T-cell (primary cell): Measurements from ENCODE around the gene PARP2. TPM values are rescaled to one million over a fixed set of nuclear protein-coding genes. Genes with fewer than 3 reads are reported as not detected.
A peak's percentile ranks its signal among the peaks of the same experiment; 100 is the strongest.

Experiments
- ATAC-seq, 4 experiments: fragments of 200-7000 bp in 3 of 4; fragments of 150-1000 bp in 1 of 4; cut with Tn5 transposase; replicated peaks in 1 of 4; 1 replicate in 3 of 4; 2 replicates in 1 of 4; pipeline ENCODE4 v1.10.0; 2021; ENCODE audit warnings: moderate library complexity in 3 of 4, mild to moderate bottlenecking in 2 of 4, moderate number of reproducible peaks in 1 of 4
- CTCF ChIA-PET, 2 donors: fragments of 300-600 bp; sonication (Branson Sonifier 250); formaldehyde crosslinking; loops; one replicate each; lab custom pipeline; 2022; ENCODE audit warnings: antibody characterized with exemption in 2 of 2; lab: Charles Lee
- POLR2A ChIA-PET, 2 donors: fragments of 300-600 bp; sonication (Branson Sonifier 250); formaldehyde crosslinking; loops; one replicate each; lab custom pipeline; 2022; ENCODE audit warnings: antibody characterized with exemption in 2 of 2; lab: Charles Lee
- DNase-seq, 35 experiments: peaks; one replicate each; pipeline versions ENCODE4 v3.0.0 to v3.0.0-alpha.2; 2013 to 2023
- H3K27ac ChIP-seq: one replicate; pipeline ENCODE4 v1.5.1; 2013; ENCODE audit warnings: low read length
- H3K27me3 ChIP-seq, 2 experiments: replicated peaks in 1 of 2; 1 replicate in 1 of 2; 2 replicates in 1 of 2; pipeline versions ENCODE4 v1.6.1 to v1.7.0; 2013; ENCODE audit warnings: low read length in 1 of 2, mixed read lengths in 1 of 2; ENCODE audit not compliant: control insufficient read depth in 2 of 2, insufficient read depth in 2 of 2; ENCODE audit errors: extremely low read depth in 1 of 2
- H3K36me3 ChIP-seq, 2 donors: 1 replicate in 1 of 2; 2 replicates in 1 of 2; pipeline versions ENCODE4 v1.6.1 to v1.7.0; 2013; ENCODE audit warnings: low read length in 1 of 2; ENCODE audit not compliant: control insufficient read depth in 2 of 2, insufficient read depth in 1 of 2; ENCODE audit errors: extremely low read depth in 1 of 2
- H3K4me1 ChIP-seq, 2 experiments: 1 replicate in 1 of 2; 2 replicates in 1 of 2; pipeline versions ENCODE4 v1.6.1 to v1.7.0; 2013; ENCODE audit warnings: low read length in 2 of 2, mixed read lengths in 1 of 2; ENCODE audit not compliant: insufficient read depth in 2 of 2, control insufficient read depth in 1 of 2; ENCODE audit errors: extremely low read depth in 1 of 2
- H3K4me3 ChIP-seq, 2 donors: 1 replicate in 1 of 2; 2 replicates in 1 of 2; pipeline versions ENCODE4 v1.5.1 to v1.7.0; 2013; ENCODE audit warnings: mild to moderate bottlenecking in 2 of 2, low read length in 1 of 2, moderate library complexity in 1 of 2; ENCODE audit not compliant: control insufficient read depth in 1 of 2; ENCODE audit errors: extremely low read depth in 1 of 2
- H3K9me3 ChIP-seq: 2 replicates; pipeline ENCODE4 v1.7.0; 2013
- H3K27ac Mint-ChIP-seq, 2 donors: one replicate each; pipeline ENCODE4 v1.8.0; 2020 to 2021; ENCODE audit warnings: mild to moderate bottlenecking in 2 of 2, mixed read lengths in 2 of 2
- H3K27me3 Mint-ChIP-seq, 2 donors: one replicate each; pipeline ENCODE4 v1.8.0; 2021 to 2022; ENCODE audit warnings: mixed read lengths in 2 of 2
- H3K36me3 Mint-ChIP-seq: one replicate; pipeline ENCODE4 v1.8.0; 2021; ENCODE audit warnings: mixed read lengths
- H3K4me1 Mint-ChIP-seq, 3 donors: one replicate each; pipeline ENCODE4 v1.8.0; 2020 to 2022; ENCODE audit warnings: mixed read lengths in 3 of 3, mild to moderate bottlenecking in 1 of 3
- H3K4me3 Mint-ChIP-seq, 3 donors: one replicate each; pipeline ENCODE4 v1.8.0; 2020 to 2022; ENCODE audit warnings: mild to moderate bottlenecking in 3 of 3, mixed read lengths in 3 of 3, moderate library complexity in 3 of 3
- H3K9me3 Mint-ChIP-seq, 3 donors: one replicate each; pipeline ENCODE4 v1.8.0; 2020 to 2022; ENCODE audit warnings: mixed read lengths in 3 of 3
- WGBS: methylation state at CpG from one replicate; pipeline ENCODE4 v1.1.5; 2013; ENCODE audit warnings: missing lambda C conversion rate; ENCODE audit not compliant: insufficient coverage; 5-methylcytosine and 5-hydroxymethylcytosine counted together
- total RNA-seq, 35 experiments: library from RNA in 6 of 35; stranded (reverse) in 6 of 35; fragments of 120-200 nt in 1 of 35; gene quantifications; one replicate each; pipeline versions ENCODE4 v1.2.1 to v1.2.4 and lab custom pipeline; 2013 to 2026

PARP2 gene
- total RNA-seq, 5 donors from 2014 or later (not counting 1 experiment from before 2014, with no cell fraction given): 14.6 to 21.8 (median 15.8) TPM

DNA sequence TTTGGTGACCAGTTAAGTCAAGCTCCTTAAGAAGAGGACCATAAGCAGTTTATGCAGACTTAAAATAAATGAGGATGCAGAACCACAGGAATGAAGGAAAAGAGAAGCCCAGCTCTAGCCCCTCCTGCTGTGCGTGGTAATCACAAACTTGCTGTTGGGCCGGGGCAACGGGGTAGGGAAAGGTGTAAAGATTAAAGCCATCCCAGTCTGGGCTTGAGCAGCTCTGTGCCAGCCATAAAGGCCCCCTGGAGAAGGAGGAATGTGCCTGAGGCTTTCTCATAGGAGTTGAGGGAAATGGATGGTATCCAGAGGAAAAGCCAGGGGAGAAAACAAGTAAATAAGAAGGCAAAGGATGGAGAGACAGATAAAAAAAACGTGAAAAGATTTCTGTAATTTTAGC, 44.7 kb downstream of the PARP2 start:
- Histone ChIP-seq H3K4me3 (no peak overlapping the region), H3K27ac (no peak overlapping the region), H3K27me3 (no peaks in the 10 kb centered on the region), H3K36me3 (peaks cover 13 to 91% of the 10 kb centered on the region in 2 donors), H3K9me3 (no peaks in the 10 kb centered on the region), H3K4me1 (no peaks in the 10 kb centered on the region)
- H3K9me3 Mint-ChIP-seq: no peaks in the 10 kb centered on the region
- 95% methylated on average over 3 of the region's 4 CpGs for WGBS
- ChIA-PET POLR2A (interaction anchor here in 1 of 2 donors (0.5 kb wide), 1 partner anchor 100 kb away, joined by 3 read pairs; no protein-coding TSS in a partner anchor), CTCF (interaction anchor here in 1 of 2 donors (0.6 kb wide), 1 partner anchor 42 kb away, joined by 9 read pairs; no protein-coding TSS in a partner anchor)
- no peak overlapping the region for H3K27ac Mint-ChIP-seq
- peaks cover 67% of the 10 kb centered on the region for H3K36me3 Mint-ChIP-seq
- H3K27me3 Mint-ChIP-seq: no peaks in the 10 kb centered on the region
- H3K4me1 Mint-ChIP-seq: no peaks in the 10 kb centered on the region
- ATAC-seq: no peak
- H3K4me3 Mint-ChIP-seq: no peak overlapping the region
- no peak for DNase-seq

DNA sequence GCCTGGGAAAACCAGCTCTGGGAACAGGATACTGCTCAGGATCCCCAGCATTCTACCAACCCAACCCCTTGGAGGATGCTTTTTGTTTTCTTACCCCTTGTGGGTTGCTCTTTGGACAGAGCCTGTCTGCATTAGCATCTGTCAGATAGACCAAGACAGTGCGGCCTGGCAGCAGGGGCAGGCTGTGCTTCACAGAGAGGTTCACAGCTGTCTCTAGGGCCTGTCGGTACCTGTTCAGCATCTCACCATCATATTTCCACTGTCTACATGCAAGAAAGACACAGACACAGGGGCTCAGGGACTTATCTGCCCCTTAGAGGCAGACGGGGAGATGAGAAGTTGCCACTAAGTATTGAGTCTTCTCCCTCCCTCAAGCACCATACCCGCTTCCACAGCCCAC, 48.1 kb downstream of the PARP2 start:
- Histone ChIP-seq H3K4me1 (no peaks in the 10 kb centered on the region), H3K27ac (no peak overlapping the region), H3K9me3 (no peaks in the 10 kb centered on the region), H3K4me3 (no peak overlapping the region), H3K27me3 (no peaks in the 10 kb centered on the region), H3K36me3 (peaks cover under 1 to 87% of the 10 kb centered on the region in 2 donors)
- ChIA-PET CTCF (no interaction called here), POLR2A (interaction anchor here in 1 of 2 donors (0.5 kb wide), 1 partner anchor 469 kb away, joined by 5 read pairs; no protein-coding TSS in a partner anchor)
- Mint-ChIP-seq H3K27me3 (no peaks in the 10 kb centered on the region), H3K9me3 (no peaks in the 10 kb centered on the region), H3K4me3 (no peak overlapping the region), H3K36me3 (peaks cover 57% of the 10 kb centered on the region), H3K4me1 (no peaks in the 10 kb centered on the region), H3K27ac (no peak overlapping the region)
- WGBS: 100% methylated on average over 1 of the region's 4 CpGs
- DNase-seq (no peak), ATAC-seq (no peak)

DNA sequence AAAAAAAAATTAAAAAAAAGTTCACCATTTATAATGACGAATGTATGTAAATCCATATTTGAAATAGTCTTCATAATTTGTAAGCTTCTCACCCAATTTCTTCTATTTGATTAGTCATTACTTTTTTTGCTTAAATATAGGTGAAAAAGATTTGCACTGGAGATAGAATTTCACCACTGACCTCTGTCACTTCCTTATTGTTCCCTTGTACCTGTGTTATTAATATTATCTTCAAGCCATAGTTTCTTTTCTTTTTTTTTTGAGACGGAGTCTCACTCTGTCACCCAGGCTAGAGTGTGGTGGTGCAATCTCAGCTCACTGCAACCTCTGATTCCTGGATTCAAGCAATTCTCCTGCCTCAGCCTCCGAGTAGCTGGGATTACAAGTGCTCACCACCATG, 54.1 kb downstream of the PARP2 start:
- DNase-seq (no peak), ATAC-seq (no peak)
- Mint-ChIP-seq H3K27me3 (no peaks in the 10 kb centered on the region), H3K4me3 (no peak overlapping the region), H3K36me3 (peaks cover 50% of the 10 kb centered on the region), H3K9me3 (no peaks in the 10 kb centered on the region), H3K4me1 (peaks cover 0 to 18% (median 16%) of the 10 kb centered on the region in 3 donors), H3K27ac (no peak overlapping the region)
- Histone ChIP-seq H3K27ac (no peak overlapping the region), H3K27me3 (no peaks in the 10 kb centered on the region), H3K9me3 (no peaks in the 10 kb centered on the region), H3K4me1 (no peaks in the 10 kb centered on the region), H3K36me3 (peaks cover 16 to 76% of the 10 kb centered on the region in 2 donors), H3K4me3 (no peak overlapping the region)
- CTCF ChIA-PET: no interaction called here
- POLR2A ChIA-PET: no interaction called here
- WGBS: 100% methylated on average over 1 of the region's 3 CpGs

DNA sequence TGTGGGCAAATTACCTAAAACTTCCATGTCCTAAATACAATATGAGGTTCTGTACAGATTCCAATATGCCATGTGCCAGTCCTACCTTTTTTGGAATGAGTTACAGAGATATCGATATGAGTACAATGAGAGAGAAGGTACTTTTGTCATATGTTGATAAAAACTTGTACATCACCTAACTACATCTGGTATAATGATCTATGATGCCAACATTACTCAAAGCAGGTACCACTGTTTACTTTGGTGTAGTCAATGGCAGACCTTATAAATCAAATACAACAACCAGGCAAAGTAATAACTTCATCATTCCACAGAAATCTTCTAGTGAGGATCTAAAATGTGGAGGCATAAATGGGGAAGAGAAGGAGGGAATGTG, 57.1 kb downstream of the PARP2 start:
- DNase-seq (no peak), ATAC-seq (no peak)
- peaks cover 6 to 24% (median 21%) of the 10 kb centered on the region in 3 donors for H3K4me1 Mint-ChIP-seq
- CTCF ChIA-PET: interaction anchor here in 1 of 2 donors (0.9 kb wide), 1 partner anchor 10 kb away, joined by 4 read pairs; no protein-coding TSS in a partner anchor
- POLR2A ChIA-PET: no interaction called here
- peaks cover 0 to 4% of the 10 kb centered on the region in 2 experiments for H3K4me1 ChIP-seq
- H3K4me3 Mint-ChIP-seq: peak overlapping the region in 2 of 3 donors; percentile 37 to 64
- no peak overlapping the region for H3K4me3 ChIP-seq
- no peaks in the 10 kb centered on the region for H3K27me3 ChIP-seq
- no CpG with 5 or more reads among the region's 1 CpG for WGBS
- peaks cover 65% of the 10 kb centered on the region for H3K36me3 Mint-ChIP-seq
- H3K9me3 Mint-ChIP-seq: no peaks in the 10 kb centered on the region
- H3K27ac Mint-ChIP-seq: peak overlapping the region; percentile 73 to 85
- H3K9me3 ChIP-seq: no peaks in the 10 kb centered on the region
- peaks cover 25 to 79% of the 10 kb centered on the region in 2 donors for H3K36me3 ChIP-seq
- H3K27me3 Mint-ChIP-seq: no peaks in the 10 kb centered on the region
- no peak overlapping the region for H3K27ac ChIP-seq

DNA sequence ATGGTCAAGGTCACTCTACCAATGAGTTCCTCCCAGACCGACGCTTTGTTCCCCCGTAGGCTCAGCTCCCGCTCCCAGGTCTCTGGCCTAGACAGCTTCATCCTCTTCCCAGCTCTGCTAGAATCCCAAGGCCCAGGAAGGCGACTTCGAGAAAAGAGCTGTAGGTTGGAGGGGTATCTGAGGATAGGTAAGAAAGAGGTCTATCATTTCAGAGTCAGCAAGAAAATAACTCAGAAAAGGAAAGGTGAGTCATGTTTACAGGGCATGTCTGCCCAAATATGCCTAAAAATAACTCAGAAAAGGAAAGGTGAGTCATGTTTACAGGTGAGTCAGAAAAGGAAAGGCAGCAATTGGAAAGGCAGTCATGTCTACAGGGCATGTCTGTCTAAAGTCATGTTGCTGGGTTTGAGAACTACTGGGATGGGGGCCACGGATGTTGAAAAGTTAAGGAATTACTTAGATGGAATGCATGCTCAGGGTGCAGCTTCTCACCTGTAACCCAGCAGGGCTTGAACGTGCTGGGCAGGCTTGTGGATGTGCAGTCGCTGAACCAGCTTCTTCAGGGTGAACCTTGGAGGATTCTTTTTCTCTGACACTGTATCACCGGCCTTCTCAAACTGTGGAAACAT, 57.6 kb downstream of the PARP2 start:
- Histone ChIP-seq H3K9me3 (no peaks in the 10 kb centered on the region), H3K4me3 (no peak overlapping the region), H3K4me1 (peaks cover 0 to 5% of the 10 kb centered on the region in 2 experiments), H3K27me3 (no peaks in the 10 kb centered on the region), H3K27ac (no peak overlapping the region), H3K36me3 (peaks cover 26 to 79% of the 10 kb centered on the region in 2 donors)
- H3K4me3 Mint-ChIP-seq: peak overlapping the region in 2 of 3 donors; percentile 37 to 64
- no CpG with 5 or more reads among the region's 10 CpGs for WGBS
- H3K27me3 Mint-ChIP-seq: no peaks in the 10 kb centered on the region
- ChIA-PET POLR2A (no interaction called here), CTCF (interaction anchor here (0.5 to 1.5 kb wide), 5 partner anchors 9 to 122 kb away, joined by 3 to 8 read pairs (median 4); no protein-coding TSS in a partner anchor)
- H3K4me1 Mint-ChIP-seq: peaks cover 11 to 26% (median 23%) of the 10 kb centered on the region in 3 donors
- H3K9me3 Mint-ChIP-seq: no peaks in the 10 kb centered on the region
- H3K27ac Mint-ChIP-seq: peak overlapping the region; percentile 73 to 85
- H3K36me3 Mint-ChIP-seq: peaks cover 62% of the 10 kb centered on the region
- DNase-seq: no peak
- ATAC-seq: peak in 3 of 4 experiments; percentile 86 to 97 (median 92)

DNA sequence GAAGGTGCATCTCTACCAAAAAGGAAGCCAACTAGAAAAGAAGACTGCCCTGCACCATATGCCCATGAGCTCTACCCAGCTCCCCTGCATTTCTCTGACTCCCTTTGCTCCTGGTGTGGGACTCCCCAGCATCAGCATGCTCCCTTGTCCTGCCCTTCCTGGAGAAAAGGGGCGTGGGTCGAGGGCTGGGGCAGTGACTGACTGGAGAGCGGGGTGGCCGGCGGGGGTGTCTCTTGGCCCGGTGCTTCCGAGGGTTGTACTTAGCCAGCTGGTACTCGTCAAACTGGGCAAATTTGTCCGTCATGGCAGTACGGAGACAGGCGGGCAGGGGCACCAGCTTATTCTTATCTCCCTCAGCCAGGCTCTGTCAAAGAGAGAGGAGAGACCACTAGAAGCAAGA, 60.1 kb downstream of the PARP2 start:
- DNase-seq (no peak), ATAC-seq (no peak)
- Mint-ChIP-seq H3K27ac (no peak overlapping the region), H3K9me3 (no peaks in the 10 kb centered on the region), H3K27me3 (no peaks in the 10 kb centered on the region), H3K4me3 (no peak overlapping the region), H3K36me3 (peaks cover 68% of the 10 kb centered on the region), H3K4me1 (peaks cover 17 to 45% (median 42%) of the 10 kb centered on the region in 3 donors)
- H3K27ac ChIP-seq: no peak overlapping the region
- no peaks in the 10 kb centered on the region for H3K9me3 ChIP-seq
- H3K27me3 ChIP-seq: no peaks in the 10 kb centered on the region
- H3K36me3 ChIP-seq: peaks cover 21 to 85% of the 10 kb centered on the region in 2 donors
- CTCF ChIA-PET: no interaction called here
- H3K4me1 ChIP-seq: peaks cover 0 to 7% of the 10 kb centered on the region in 2 experiments
- no peak overlapping the region for H3K4me3 ChIP-seq
- WGBS: 81% methylated on average over 4 of the region's 11 CpGs
- POLR2A ChIA-PET: interaction anchor here in 1 of 2 donors (0.6 to 0.7 kb wide), 2 partner anchors 176 to 695 kb away, joined by 5 to 6 read pairs; no protein-coding TSS in a partner anchor
